ENCODE measurements around the gene ZNF611.
"Not testable (repeated sequence)": the region's sequence is repeated elsewhere in the genome, so short reads cannot be mapped to it uniquely, and the experiment has no call there.

Gene ZNF611

GRCh38 chr19:52675239-52675638, 59.6 kb downstream of the ZNF611 start:
- not testable (repeated sequence) for DNase-seq

GRCh38 chr19:52673014-52673413, 61.8 kb downstream of the ZNF611 start:
- no peak for DNase-seq

GRCh38 chr19:52670046-52670445, 64.8 kb downstream of the ZNF611 start:
- no peak for DNase-seq

GRCh38 chr19:52669586-52669985, 65.3 kb downstream of the ZNF611 start:
- no peak for DNase-seq

- no peak for DNase-seq
Observed at GRCh38 chr19:52667972-52668371, 66.9 kb downstream of the ZNF611 start.

GRCh38 chr19:52666506-52666905, 68.3 kb downstream of the ZNF611 start:
- DNase-seq = no peak

GRCh38 chr19:52665529-52665928, 69.3 kb downstream of the ZNF611 start:
- no peak for DNase-seq

- no peak for DNase-seq
Observed at GRCh38 chr19:52665027-52665426, 69.8 kb downstream of the ZNF611 start.

- no peak for DNase-seq
Observed at GRCh38 chr19:52664461-52664860, 70.4 kb downstream of the ZNF611 start.

GRCh38 chr19:52662631-52663030, 72.2 kb downstream of the ZNF611 start:
- no peak for DNase-seq

GRCh38 chr19:52660981-52661380, 73.9 kb downstream of the ZNF611 start:
- DNase-seq = no peak

GRCh38 chr19:52659013-52659412, 75.8 kb downstream of the ZNF611 start:
- DNase-seq = no peak

- no peak for DNase-seq
Observed at GRCh38 chr19:52658595-52658994, 76.2 kb downstream of the ZNF611 start.

- DNase-seq = no peak
Observed at GRCh38 chr19:52653161-52653560, 81.7 kb downstream of the ZNF611 start.
